ENCODE data around the gene STK11IP.

STK11IP gene

DNA sequence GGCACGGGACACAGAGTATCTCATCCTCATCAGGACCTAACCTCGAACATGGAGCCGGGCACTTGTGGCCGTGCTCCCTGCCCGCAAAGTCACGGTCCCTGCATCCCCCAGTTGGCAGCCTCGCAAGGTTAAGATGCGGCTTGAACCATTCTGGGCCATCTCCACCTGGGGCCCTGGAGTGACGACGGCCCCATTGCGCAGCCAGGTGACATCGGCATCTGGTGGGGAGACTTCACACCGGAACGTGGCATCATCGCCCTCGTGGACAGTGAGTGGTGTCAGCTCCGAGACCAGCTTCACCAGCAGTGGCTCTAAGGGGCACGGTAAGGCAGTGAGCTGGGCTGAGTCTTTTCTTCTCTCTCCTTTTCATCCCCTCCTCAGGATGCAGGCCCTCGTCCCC lies 41.2 kb upstream of the STK11IP start:
- no peaks in the 10 kb centered on the region for H3K27me3 ChIP-seq (ENCODE audit: low read length)
- H2AFZ ChIP-seq (ENCODE audit: low read depth, low read length, severe bottlenecking): no peak overlapping the region
- no peaks in the 10 kb centered on the region for H3K36me3 ChIP-seq (ENCODE audit: low read length)

GRCh38 chr2:219557320-219557719 lies 40.3 kb upstream of the STK11IP start:
- Histone ChIP-seq H3F3A (ENCODE audit: insufficient read depth) (no peaks in the 10 kb centered on the region), H3K4me3 (ENCODE audit: insufficient read depth, low read length, poor library complexity, severe bottlenecking) (no peak overlapping the region)

More for the DNA sequence above, 41.2 kb upstream of the STK11IP start:
- no peaks in the 10 kb centered on the region for H4K20me1 ChIP-seq (ENCODE audit: low read depth, low read length)
- no peak overlapping the region for H3K4me3 ChIP-seq (ENCODE audit: insufficient read depth, low read length, poor library complexity, severe bottlenecking)
- no peaks in the 10 kb centered on the region for H3K9me3 ChIP-seq (ENCODE audit: insufficient read depth, low read length)
- H3K27ac ChIP-seq (ENCODE audit: low read depth, low read length): no peak overlapping the region
- no peaks in the 10 kb centered on the region for H3K9me2 ChIP-seq (replicated peaks; ENCODE audit: insufficient read depth, low read length)
- no peak overlapping the region for H3K4me2 ChIP-seq (ENCODE audit: low read depth, low read length, poor library complexity, severe bottlenecking)
- no peaks in the 10 kb centered on the region for H3F3A ChIP-seq (ENCODE audit: insufficient read depth)
- no peaks in the 10 kb centered on the region for H3K79me2 ChIP-seq (ENCODE audit: insufficient read depth, low read length)
- TF ChIP-seq EZH2phosphoT487 (conservative IDR thresholded peaks at IDR 0.05; ENCODE audit: low read length): no peak
- TF ChIP-seq, protein P1, sequence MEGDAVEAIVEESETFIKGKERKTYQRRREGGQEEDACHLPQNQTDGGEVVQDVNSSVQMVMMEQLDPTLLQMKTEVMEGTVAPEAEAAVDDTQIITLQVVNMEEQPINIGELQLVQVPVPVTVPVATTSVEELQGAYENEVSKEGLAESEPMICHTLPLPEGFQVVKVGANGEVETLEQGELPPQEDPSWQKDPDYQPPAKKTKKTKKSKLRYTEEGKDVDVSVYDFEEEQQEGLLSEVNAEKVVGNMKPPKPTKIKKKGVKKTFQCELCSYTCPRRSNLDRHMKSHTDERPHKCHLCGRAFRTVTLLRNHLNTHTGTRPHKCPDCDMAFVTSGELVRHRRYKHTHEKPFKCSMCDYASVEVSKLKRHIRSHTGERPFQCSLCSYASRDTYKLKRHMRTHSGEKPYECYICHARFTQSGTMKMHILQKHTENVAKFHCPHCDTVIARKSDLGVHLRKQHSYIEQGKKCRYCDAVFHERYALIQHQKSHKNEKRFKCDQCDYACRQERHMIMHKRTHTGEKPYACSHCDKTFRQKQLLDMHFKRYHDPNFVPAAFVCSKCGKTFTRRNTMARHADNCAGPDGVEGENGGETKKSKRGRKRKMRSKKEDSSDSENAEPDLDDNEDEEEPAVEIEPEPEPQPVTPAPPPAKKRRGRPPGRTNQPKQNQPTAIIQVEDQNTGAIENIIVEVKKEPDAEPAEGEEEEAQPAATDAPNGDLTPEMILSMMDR (IDR thresholded peaks at IDR 0.05; ENCODE audit: insufficient read depth, low read length, poor library complexity, severe bottlenecking): no peak
- H3K9ac ChIP-seq (ENCODE audit: low read length): no peak overlapping the region

GRCh38 chr2:219557791-219558785 lies 39.6 kb upstream of the STK11IP start:
- H2AFZ ChIP-seq (ENCODE audit: low read depth, low read length, severe bottlenecking): no peak overlapping the region
- H3K79me2 ChIP-seq (ENCODE audit: insufficient read depth, low read length): no peaks in the 10 kb centered on the region
- no peaks in the 10 kb centered on the region for H4K20me1 ChIP-seq (ENCODE audit: low read depth, low read length)
- no peak overlapping the region for H3K4me2 ChIP-seq (ENCODE audit: low read depth, low read length, poor library complexity, severe bottlenecking)
- no peak overlapping the region for H3K27ac ChIP-seq (ENCODE audit: low read depth, low read length)
- H3K9me3 ChIP-seq (ENCODE audit: insufficient read depth, low read length): no peaks in the 10 kb centered on the region
- no peaks in the 10 kb centered on the region for H3F3A ChIP-seq (ENCODE audit: insufficient read depth)
- TF ChIP-seq, protein P1 (IDR thresholded peaks at IDR 0.05; ENCODE audit: insufficient read depth, low read length, poor library complexity, severe bottlenecking): no peak
- no peak for TF ChIP-seq EZH2phosphoT487 (conservative IDR thresholded peaks at IDR 0.05; ENCODE audit: low read length)
- H3K27me3 ChIP-seq (ENCODE audit: low read length): no peaks in the 10 kb centered on the region
- H3K4me3 ChIP-seq (ENCODE audit: insufficient read depth, low read length, poor library complexity, severe bottlenecking): no peak overlapping the region
- no peak overlapping the region for H3K9ac ChIP-seq (ENCODE audit: low read length)
- H3K36me3 ChIP-seq (ENCODE audit: low read length): no peaks in the 10 kb centered on the region
- no peaks in the 10 kb centered on the region for H3K9me2 ChIP-seq (replicated peaks; ENCODE audit: insufficient read depth, low read length)

More at GRCh38 chr2:219557320-219557719, 40.3 kb upstream of the STK11IP start:
- H3K36me3 ChIP-seq (ENCODE audit: low read length): no peaks in the 10 kb centered on the region
- H3K9me3 ChIP-seq (ENCODE audit: insufficient read depth, low read length): no peaks in the 10 kb centered on the region
- no peaks in the 10 kb centered on the region for H3K79me2 ChIP-seq (ENCODE audit: insufficient read depth, low read length)
- TF ChIP-seq EZH2phosphoT487 (conservative IDR thresholded peaks at IDR 0.05; ENCODE audit: low read length): no peak
- TF ChIP-seq, protein P1 (IDR thresholded peaks at IDR 0.05; ENCODE audit: insufficient read depth, low read length, poor library complexity, severe bottlenecking): no peak
- no peak overlapping the region for H3K27ac ChIP-seq (ENCODE audit: low read depth, low read length)
- H2AFZ ChIP-seq (ENCODE audit: low read depth, low read length, severe bottlenecking): no peak overlapping the region
- H3K9me2 ChIP-seq (replicated peaks; ENCODE audit: insufficient read depth, low read length): no peaks in the 10 kb centered on the region
- H3K9ac ChIP-seq (ENCODE audit: low read length): no peak overlapping the region
- H3K4me2 ChIP-seq (ENCODE audit: low read depth, low read length, poor library complexity, severe bottlenecking): no peak overlapping the region
- H4K20me1 ChIP-seq (ENCODE audit: low read depth, low read length): no peaks in the 10 kb centered on the region
- H3K27me3 ChIP-seq (ENCODE audit: low read length): no peaks in the 10 kb centered on the region
